Eye (tissue), 1 donor: ENCODE data around the gene CERK.

Source experiments
- DNase-seq: peaks from one replicate; pipeline ENCODE4 v3.0.0-alpha.2; 2015

The CERK gene

GRCh38 chr22:46675479-46675878 lies 62.6 kb downstream of the CERK start:
- DNase-seq = no peak

GRCh38 chr22:46674906-46675305 lies 63.1 kb downstream of the CERK start:
- DNase-seq = no peak

- DNase-seq = no peak
Observed at GRCh38 chr22:46674367-46674781, 63.7 kb downstream of the CERK start.

- DNase-seq = no peak
Observed at GRCh38 chr22:46673662-46674236, 64.3 kb downstream of the CERK start.

- no peak for DNase-seq
Observed at GRCh38 chr22:46673205-46673604, 64.8 kb downstream of the CERK start.

- DNase-seq = no peak
Observed at GRCh38 chr22:46672731-46673130, 65.3 kb downstream of the CERK start.

GRCh38 chr22:46671824-46672432 lies 66.1 kb downstream of the CERK start:
- no peak for DNase-seq

GRCh38 chr22:46669201-46669600 lies 68.9 kb downstream of the CERK start:
- no peak for DNase-seq

GRCh38 chr22:46668116-46668515 lies 69.9 kb downstream of the CERK start:
- DNase-seq = no peak

GRCh38 chr22:46667245-46667623 lies 70.8 kb downstream of the CERK start:
- DNase-seq = no peak

- DNase-seq = no peak
Observed at GRCh38 chr22:46666577-46667244, 71.3 kb downstream of the CERK start.

- no peak for DNase-seq
Observed at GRCh38 chr22:46665751-46666280, 72.2 kb downstream of the CERK start.

GRCh38 chr22:46665151-46665695 lies 72.8 kb downstream of the CERK start:
- DNase-seq = no peak

- DNase-seq = no peak
Observed at GRCh38 chr22:46664301-46664855, 73.7 kb downstream of the CERK start.

GRCh38 chr22:46663436-46664100 lies 74.5 kb downstream of the CERK start:
- no peak for DNase-seq

GRCh38 chr22:46663001-46663400 lies 75.1 kb downstream of the CERK start:
- no peak for DNase-seq

- DNase-seq = no peak
Observed at GRCh38 chr22:46662226-46662625, 75.8 kb downstream of the CERK start.

- DNase-seq = no peak
Observed at GRCh38 chr22:46661221-46661851, 76.7 kb downstream of the CERK start.

GRCh38 chr22:46660604-46661201 lies 77.3 kb downstream of the CERK start:
- DNase-seq = no peak

- no peak for DNase-seq
Observed at GRCh38 chr22:46659791-46660186, 78.3 kb downstream of the CERK start.

GRCh38 chr22:46659059-46659790 lies 78.8 kb downstream of the CERK start:
- DNase-seq = no peak
